ENCODE measurements around the gene COL5A2.

GRCh38 chr2:189222468-189223105 lies 43.0 kb upstream of the COL5A2 start:
- TF ChIP-seq SUZ12 (IDR thresholded peaks at IDR 0.05) (no peak), TARDBP (IDR thresholded peaks at IDR 0.05) (no peak), PKNOX1 (IDR thresholded peaks at IDR 0.05) (no peak), FOXM1 (IDR thresholded peaks at IDR 0.05; ENCODE audit: borderline replicate concordance) (no peak), BHLHE40 (IDR thresholded peaks at IDR 0.05; ENCODE audit: borderline replicate concordance) (no peak), CTBP1 (IDR thresholded peaks at IDR 0.05; ENCODE audit: borderline replicate concordance) (no peak), SP1 (IDR thresholded peaks at IDR 0.05) (no peak)
